ENCODE results near the gene REXO4. TPM values are rescaled to one million over a fixed set of nuclear protein-coding genes. Genes with fewer than 3 reads are reported as not detected.

Gene REXO4
- total and polyA plus RNA-seq, 2 donors (not counting 1 experiment from before 2014, with no cell fraction given) = 16.6 to 21.1 TPM

- Histone ChIP-seq H3K9me3 (ENCODE audit: control insufficient read depth, insufficient read depth, low read depth, low read length) (no peaks in the 10 kb centered on the region), H3K27me3 (ENCODE audit: control insufficient read depth, insufficient read depth, low read length) (no peaks in the 10 kb centered on the region), H3K4me1 (ENCODE audit: control insufficient read depth, extremely low read depth, insufficient read depth, low read length) (no peaks in the 10 kb centered on the region), H3K79me2 (ENCODE audit: control insufficient read depth, insufficient read depth, low read length) (no peaks in the 10 kb centered on the region), H3K9ac (ENCODE audit: insufficient read depth, low read length) (no peak overlapping the region), H3K36me3 (ENCODE audit: control insufficient read depth, insufficient read depth, low read length) (no peaks in the 10 kb centered on the region), H3K4me2 (ENCODE audit: extremely low read depth, insufficient read depth, low read length) (no peak overlapping the region), H3K4me3 (replicated peaks in 1 of 4; ENCODE audit: control extremely low read depth in 1 of 4, insufficient read depth in 1 of 4, low read depth in 3 of 4, low read length in 4 of 4) (no peak overlapping the region), H4K20me1 (ENCODE audit: control insufficient read depth, extremely low read depth, insufficient read depth, low read length) (no peaks in the 10 kb centered on the region), H3K27ac (ENCODE audit: insufficient read depth, low read length) (no peak overlapping the region), H2AFZ (ENCODE audit: low read length) (no peak overlapping the region)
- DNase-seq (ENCODE audit: low read depth in 2 of 2) = no peak
- no peak for TF ChIP-seq CTCF (conservative IDR thresholded peaks at IDR 0.05 in 1 of 2, IDR thresholded peaks at IDR 0.05 in 1 of 2; ENCODE audit: low read depth in 1 of 2, low read length in 2 of 2)
Observed at GRCh38 chr9:133383438-133383837, 34.4 kb downstream of the REXO4 start.

- Histone ChIP-seq H4K20me1 (ENCODE audit: control insufficient read depth, extremely low read depth, insufficient read depth, low read length) (no peaks in the 10 kb centered on the region), H3K9ac (ENCODE audit: insufficient read depth, low read length) (no peak overlapping the region), H3K79me2 (ENCODE audit: control insufficient read depth, insufficient read depth, low read length) (no peaks in the 10 kb centered on the region), H3K36me3 (ENCODE audit: control insufficient read depth, insufficient read depth, low read length) (no peaks in the 10 kb centered on the region), H3K4me3 (replicated peaks in 1 of 4; ENCODE audit: control extremely low read depth in 1 of 4, insufficient read depth in 1 of 4, low read depth in 3 of 4, low read length in 4 of 4) (no peak overlapping the region), H3K27me3 (ENCODE audit: control insufficient read depth, insufficient read depth, low read length) (no peaks in the 10 kb centered on the region), H2AFZ (ENCODE audit: low read length) (no peak overlapping the region), H3K4me1 (ENCODE audit: control insufficient read depth, extremely low read depth, insufficient read depth, low read length) (peaks cover 2% of the 10 kb centered on the region), H3K27ac (ENCODE audit: insufficient read depth, low read length) (no peak overlapping the region), H3K4me2 (ENCODE audit: extremely low read depth, insufficient read depth, low read length) (no peak overlapping the region), H3K9me3 (ENCODE audit: control insufficient read depth, insufficient read depth, low read depth, low read length) (no peaks in the 10 kb centered on the region)
- no peak for DNase-seq (ENCODE audit: low read depth in 2 of 2)
- no peak for TF ChIP-seq CTCF (conservative IDR thresholded peaks at IDR 0.05 in 1 of 2, IDR thresholded peaks at IDR 0.05 in 1 of 2; ENCODE audit: low read depth in 1 of 2, low read length in 2 of 2)
- TF ChIP-seq EZH2 (IDR thresholded peaks at IDR 0.05; ENCODE audit: low read length, missing control alignments) = no peak
Observed at GRCh38 chr9:133382507-133383141, 35.2 kb downstream of the REXO4 start.

GRCh38 chr9:133380734-133381133 is 37.1 kb downstream of the REXO4 start:
- TF ChIP-seq CTCF (conservative IDR thresholded peaks at IDR 0.05 in 1 of 2, IDR thresholded peaks at IDR 0.05 in 1 of 2; ENCODE audit: low read depth in 1 of 2, low read length in 2 of 2) (no peak), EZH2 (IDR thresholded peaks at IDR 0.05; ENCODE audit: low read length, missing control alignments) (no peak)
- H3K27ac ChIP-seq (ENCODE audit: insufficient read depth, low read length) = no peak overlapping the region
- H3K4me2 ChIP-seq (ENCODE audit: extremely low read depth, insufficient read depth, low read length) = no peak overlapping the region
- no peak overlapping the region for H3K4me3 ChIP-seq (replicated peaks in 1 of 4; ENCODE audit: control extremely low read depth in 1 of 4, insufficient read depth in 1 of 4, low read depth in 3 of 4, low read length in 4 of 4)
- H3K36me3 ChIP-seq (ENCODE audit: control insufficient read depth, insufficient read depth, low read length) = no peaks in the 10 kb centered on the region
- H4K20me1 ChIP-seq (ENCODE audit: control insufficient read depth, extremely low read depth, insufficient read depth, low read length) = no peaks in the 10 kb centered on the region
- DNase-seq (ENCODE audit: low read depth in 2 of 2) = no peak
- no peaks in the 10 kb centered on the region for H3K9me3 ChIP-seq (ENCODE audit: control insufficient read depth, insufficient read depth, low read depth, low read length)
- peaks cover under 1% of the 10 kb centered on the region for H3K79me2 ChIP-seq (ENCODE audit: control insufficient read depth, insufficient read depth, low read length)
- H3K4me1 ChIP-seq (ENCODE audit: control insufficient read depth, extremely low read depth, insufficient read depth, low read length) = peaks cover 2% of the 10 kb centered on the region
- no peak overlapping the region for H2AFZ ChIP-seq (ENCODE audit: low read length)
- H3K9ac ChIP-seq (ENCODE audit: insufficient read depth, low read length) = no peak overlapping the region
- no peaks in the 10 kb centered on the region for H3K27me3 ChIP-seq (ENCODE audit: control insufficient read depth, insufficient read depth, low read length)
